Neuron (in vitro differentiated cells): ENCODE data around the gene HSD17B8.

Experiments
- H2AFZ ChIP-seq: one replicate; pipeline ENCODE4 v1.6.1; 2013; ENCODE audit warnings: low read depth, mild to moderate bottlenecking, inconsistent platforms, low read length, moderate library complexity
- H3K27me3 ChIP-seq: one replicate; pipeline ENCODE4 v1.6.1; 2013; ENCODE audit warnings: low read length; ENCODE audit not compliant: insufficient read depth
- H3K36me3 ChIP-seq: one replicate; pipeline ENCODE4 v1.6.1; 2013; ENCODE audit warnings: low read length; ENCODE audit not compliant: insufficient read depth
- H3K4me1 ChIP-seq: one replicate; pipeline ENCODE4 v1.6.1; 2013; ENCODE audit warnings: low read length; ENCODE audit not compliant: insufficient read depth
- H3K4me3 ChIP-seq: 2 replicates; pipeline ENCODE4 v1.5.1; 2013; ENCODE audit warnings: mild to moderate bottlenecking, low read length, moderate library complexity
- H3K9me3 ChIP-seq: one replicate; pipeline ENCODE4 v1.6.1; 2013; ENCODE audit warnings: low read length

The HSD17B8 gene

GRCh38 chr6:33204415-33205190 lies at the start of gene HSD17B8:
HSD17B8 (plus strand) TSS chr6:33204655; CDS start chr6:33204669, 14 bp downstream.
- no peaks in the 10 kb centered on the region for H3K27me3 ChIP-seq
- no peak within 1 kb of the TSS for H2AFZ ChIP-seq
- H3K36me3 ChIP-seq, result peaks cover 30% of the 10 kb centered on the region
- H3K4me1 ChIP-seq, result peaks cover 62% of the 10 kb centered on the region
- H3K4me3 ChIP-seq, result peak within 1 kb of the TSS; percentile 75
- H3K9me3 ChIP-seq, result no peaks in the 10 kb centered on the region

DNA sequence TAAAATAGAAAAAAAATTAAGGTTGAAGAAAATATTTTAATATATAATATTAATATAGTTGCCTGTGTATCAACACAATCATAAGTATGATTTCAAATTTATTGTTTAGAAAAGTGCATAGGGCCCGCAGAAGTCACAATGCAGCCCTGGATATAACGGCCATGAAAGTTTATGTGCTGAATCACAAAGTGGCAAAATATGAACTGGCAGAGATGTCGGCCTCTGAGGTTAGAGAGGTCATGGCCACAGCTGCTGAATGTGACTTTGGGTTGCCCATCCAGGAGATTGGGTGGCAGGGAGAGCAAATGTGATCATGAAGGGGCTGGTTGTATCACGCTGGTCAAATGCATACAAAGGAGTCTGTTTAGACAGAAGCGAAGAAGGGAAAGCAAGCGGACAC lies 47.9 kb upstream of the HSD17B8 start:
- peaks cover 12% of the 10 kb centered on the region for H3K27me3 ChIP-seq
- H2AFZ ChIP-seq, result no peak overlapping the region
- H3K4me3 ChIP-seq, result no peak overlapping the region
- no peaks in the 10 kb centered on the region for H3K4me1 ChIP-seq
- H3K9me3 ChIP-seq, result no peaks in the 10 kb centered on the region
- no peaks in the 10 kb centered on the region for H3K36me3 ChIP-seq

- Histone ChIP-seq H3K4me3 (no peak overlapping the region), H3K36me3 (no peaks in the 10 kb centered on the region)
These were observed 47.5 kb upstream of the HSD17B8 start for GRCh38 chr6:33156964-33157363.

DNA sequence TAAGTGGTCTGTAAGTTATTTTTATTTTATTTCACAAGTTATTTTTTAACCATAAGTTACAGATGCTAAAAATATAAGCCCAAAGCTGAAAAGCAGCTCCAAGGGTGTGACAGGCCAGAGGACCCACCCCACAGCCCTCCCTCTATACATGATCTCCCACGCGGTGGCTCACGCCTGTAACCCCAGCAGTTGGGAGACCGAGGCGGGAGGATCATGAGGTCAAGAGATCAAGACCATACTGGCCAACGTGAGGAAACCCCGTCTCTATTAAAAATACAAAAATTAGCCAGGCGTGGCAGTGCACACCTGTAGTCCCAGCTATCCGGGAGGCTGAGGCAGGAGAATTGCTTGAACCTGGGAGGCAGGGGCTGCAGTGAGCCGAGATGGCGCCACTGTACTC lies 44.4 kb upstream of the HSD17B8 start:
- no peak overlapping the region for H2AFZ ChIP-seq
- no peak overlapping the region for H3K4me3 ChIP-seq
- no peaks in the 10 kb centered on the region for H3K4me1 ChIP-seq
- H3K36me3 ChIP-seq, result no peaks in the 10 kb centered on the region
- peaks cover 8% of the 10 kb centered on the region for H3K27me3 ChIP-seq
- no peaks in the 10 kb centered on the region for H3K9me3 ChIP-seq

More at GRCh38 chr6:33156964-33157363, 47.5 kb upstream of the HSD17B8 start:
- Histone ChIP-seq H3K4me1 (no peaks in the 10 kb centered on the region), H3K27me3 (peaks cover 12% of the 10 kb centered on the region), H3K9me3 (no peaks in the 10 kb centered on the region), H2AFZ (no peak overlapping the region)

DNA sequence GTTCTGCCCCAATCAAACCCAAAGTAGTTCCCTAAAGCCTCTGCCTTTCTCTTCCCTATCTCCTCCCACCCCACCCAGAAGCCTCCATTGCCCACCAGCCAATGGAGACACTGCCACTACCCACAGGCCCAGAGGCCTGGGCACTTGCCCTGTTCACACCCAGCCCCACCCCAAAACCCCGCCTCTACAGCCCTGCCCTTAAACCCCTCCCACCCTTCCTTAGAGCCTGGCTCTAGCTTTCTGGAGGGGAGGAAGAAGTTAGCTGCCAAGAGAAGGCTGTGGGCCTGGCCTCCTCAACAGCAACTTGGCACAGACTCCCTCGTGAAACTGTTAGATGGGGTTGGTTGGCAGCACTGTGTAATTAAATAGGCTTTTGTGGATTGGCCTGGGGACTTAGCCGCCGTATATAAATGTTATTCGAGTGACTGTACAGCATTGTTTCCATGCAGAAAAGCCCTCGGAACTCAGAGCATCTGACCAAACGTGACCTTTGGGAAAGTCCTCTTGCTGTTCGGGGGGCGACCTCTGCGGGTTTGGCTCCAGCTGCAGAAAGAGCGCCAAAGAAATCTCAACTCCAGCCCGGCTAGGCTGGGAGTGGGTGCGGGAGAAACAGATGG lies 43.6 kb upstream of the HSD17B8 start:
- Histone ChIP-seq H3K9me3 (no peaks in the 10 kb centered on the region), H3K4me3 (no peak overlapping the region), H2AFZ (no peak overlapping the region), H3K27me3 (peaks cover 4% of the 10 kb centered on the region), H3K4me1 (no peaks in the 10 kb centered on the region), H3K36me3 (no peaks in the 10 kb centered on the region)

DNA sequence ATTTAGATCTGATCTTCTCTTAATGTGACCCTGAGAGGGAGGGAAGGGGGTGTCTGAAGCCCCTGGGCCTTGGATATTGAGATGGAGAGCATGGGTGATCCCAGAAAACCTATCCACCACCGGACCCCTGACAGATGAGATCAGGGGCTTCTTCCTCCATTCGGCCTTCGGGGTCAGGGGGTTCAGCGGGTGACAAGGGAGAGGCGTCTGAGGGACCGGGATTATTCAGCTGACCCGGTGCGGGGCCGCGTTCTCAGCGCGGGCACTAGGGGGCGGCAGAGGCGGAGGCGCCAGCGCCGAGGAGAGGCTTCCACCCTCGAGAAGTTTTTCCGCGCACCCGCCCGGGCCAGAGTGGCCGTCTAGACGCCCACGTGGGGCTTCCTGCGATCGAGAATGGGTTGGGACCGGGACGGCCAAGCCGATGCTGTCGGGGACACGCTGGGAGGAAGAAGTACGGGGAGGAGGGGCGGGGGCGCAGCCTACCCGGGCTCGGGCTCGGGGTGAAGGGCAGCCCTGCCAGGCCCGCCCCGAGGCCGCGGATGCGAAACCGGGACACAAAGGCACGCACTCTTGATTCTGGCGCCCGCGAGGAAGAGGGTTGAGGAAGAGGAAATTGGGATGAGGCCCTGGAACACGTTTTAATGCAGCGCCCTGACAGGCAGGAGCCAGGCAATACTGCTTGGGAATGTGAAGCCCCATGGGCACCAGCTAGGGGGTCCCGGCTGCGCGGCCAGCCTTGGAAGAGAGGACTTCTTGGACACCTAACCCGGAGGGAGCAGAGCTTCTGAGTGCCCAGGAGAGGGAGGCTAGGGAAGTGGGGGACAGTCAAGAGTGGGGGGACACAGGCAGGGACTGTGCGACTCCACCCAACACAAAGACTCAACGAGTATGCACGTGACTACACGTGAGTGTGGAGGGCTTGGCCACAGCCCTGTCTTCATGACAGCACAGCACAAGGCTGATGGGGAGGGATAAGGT lies 42.8 kb upstream of the HSD17B8 start:
- Histone ChIP-seq H3K4me3 (peak overlapping the region; percentile 32), H3K9me3 (no peaks in the 10 kb centered on the region), H2AFZ (peak overlapping the region; percentile 29), H3K27me3 (peaks cover 4% of the 10 kb centered on the region), H3K4me1 (no peaks in the 10 kb centered on the region), H3K36me3 (no peaks in the 10 kb centered on the region)

GRCh38 chr6:33163540-33163939 lies 40.9 kb upstream of the HSD17B8 start:
- no peaks in the 10 kb centered on the region for H3K36me3 ChIP-seq
- no peaks in the 10 kb centered on the region for H3K4me1 ChIP-seq
- H3K9me3 ChIP-seq, result no peaks in the 10 kb centered on the region
- H3K27me3 ChIP-seq, result peaks cover 4% of the 10 kb centered on the region
- H2AFZ ChIP-seq, result no peak overlapping the region
- H3K4me3 ChIP-seq, result no peak overlapping the region

GRCh38 chr6:33164176-33164575 lies 40.3 kb upstream of the HSD17B8 start:
- no peak overlapping the region for H3K4me3 ChIP-seq
- H3K36me3 ChIP-seq, result no peaks in the 10 kb centered on the region
- no peak overlapping the region for H2AFZ ChIP-seq
- H3K9me3 ChIP-seq, result no peaks in the 10 kb centered on the region
- no peaks in the 10 kb centered on the region for H3K4me1 ChIP-seq
- peaks cover under 1% of the 10 kb centered on the region for H3K27me3 ChIP-seq

- Histone ChIP-seq H3K4me1 (no peaks in the 10 kb centered on the region), H3K27me3 (no peaks in the 10 kb centered on the region), H3K9me3 (no peaks in the 10 kb centered on the region), H3K36me3 (no peaks in the 10 kb centered on the region), H3K4me3 (no peak overlapping the region), H2AFZ (no peak overlapping the region)
These were observed 39.6 kb upstream of the HSD17B8 start for GRCh38 chr6:33164665-33165373.

DNA sequence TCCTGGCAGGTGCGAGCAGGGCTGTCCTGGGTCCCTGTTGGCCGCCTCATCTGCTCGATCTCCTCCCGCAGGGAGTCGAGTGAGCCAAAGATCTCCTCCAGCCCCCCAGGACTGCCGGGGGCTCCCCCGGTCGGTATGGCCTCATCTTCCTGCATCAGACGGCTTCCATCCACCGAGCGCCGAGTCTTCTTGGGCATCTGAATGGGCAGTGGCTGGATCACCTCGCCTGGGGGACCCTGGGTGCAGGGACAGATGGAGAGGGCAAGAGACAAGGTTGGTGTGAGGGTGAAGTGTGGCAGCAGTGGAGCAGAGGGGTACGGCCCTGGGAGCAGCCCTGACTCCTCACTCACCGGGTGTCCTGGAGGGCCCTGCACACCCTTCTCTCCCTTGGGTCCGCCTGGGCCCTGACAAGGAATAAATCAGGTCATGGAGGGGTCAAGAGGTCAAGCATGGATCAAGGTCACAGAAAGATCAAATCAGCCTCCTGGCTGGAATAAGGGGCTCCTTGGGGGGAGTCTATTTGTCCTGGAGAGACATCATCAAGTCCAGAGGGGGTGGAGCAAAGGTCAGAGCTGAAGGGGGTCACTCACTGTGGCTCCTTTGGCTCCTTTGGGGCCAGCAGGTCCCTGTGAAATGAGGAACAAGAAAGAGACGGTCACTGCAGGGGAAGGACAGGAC lies 38.7 kb upstream of the HSD17B8 start:
- Histone ChIP-seq H3K9me3 (no peaks in the 10 kb centered on the region), H2AFZ (no peak overlapping the region), H3K4me1 (no peaks in the 10 kb centered on the region), H3K4me3 (no peak overlapping the region), H3K36me3 (no peaks in the 10 kb centered on the region), H3K27me3 (no peaks in the 10 kb centered on the region)

DNA sequence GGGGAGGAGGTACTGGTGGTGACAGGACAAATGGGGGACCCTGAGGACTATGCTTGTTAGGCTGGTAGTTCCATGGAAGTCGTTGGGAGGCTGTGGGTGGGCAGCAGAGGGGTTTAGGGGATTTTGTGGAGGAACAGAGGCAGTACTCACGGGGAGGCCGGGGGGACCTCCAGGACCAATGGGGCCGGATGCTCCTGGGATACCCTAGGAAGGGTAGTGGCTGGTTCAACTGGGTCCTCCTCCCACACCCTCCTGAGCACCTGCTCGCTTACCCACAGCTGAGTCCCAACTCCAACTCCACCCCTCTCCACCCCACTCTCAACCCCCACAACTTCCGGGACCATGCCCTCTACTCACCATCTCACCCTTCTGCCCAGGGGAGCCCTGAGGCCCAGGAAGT lies 38.1 kb upstream of the HSD17B8 start:
- no peaks in the 10 kb centered on the region for H3K9me3 ChIP-seq
- no peak overlapping the region for H3K4me3 ChIP-seq
- no peak overlapping the region for H2AFZ ChIP-seq
- H3K27me3 ChIP-seq, result no peaks in the 10 kb centered on the region
- H3K4me1 ChIP-seq, result no peaks in the 10 kb centered on the region
- no peaks in the 10 kb centered on the region for H3K36me3 ChIP-seq

DNA sequence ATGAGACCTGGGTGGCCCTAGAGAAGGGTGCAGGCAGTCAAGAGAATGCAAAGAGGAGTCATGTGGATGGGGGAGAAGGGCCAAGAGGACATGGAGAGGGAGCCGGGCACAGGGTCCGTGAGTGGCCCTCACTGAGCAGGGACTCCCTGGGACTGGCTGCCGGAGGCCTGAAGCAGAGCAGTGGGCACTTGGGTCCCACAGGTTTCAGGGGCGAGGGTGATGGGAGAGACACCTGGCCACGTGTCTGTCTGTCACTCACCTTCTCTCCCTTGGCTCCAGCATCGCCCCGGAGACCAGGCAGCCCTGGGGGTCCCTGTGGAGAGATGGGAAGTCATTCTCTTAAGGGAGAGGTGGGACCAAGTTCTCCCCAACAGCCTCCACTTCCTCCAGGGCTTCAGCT lies 37.6 kb upstream of the HSD17B8 start:
- no peaks in the 10 kb centered on the region for H3K4me1 ChIP-seq
- H3K4me3 ChIP-seq, result no peak overlapping the region
- no peaks in the 10 kb centered on the region for H3K9me3 ChIP-seq
- no peaks in the 10 kb centered on the region for H3K36me3 ChIP-seq
- no peaks in the 10 kb centered on the region for H3K27me3 ChIP-seq
- H2AFZ ChIP-seq, result no peak overlapping the region
